Neural progenitor cell (in vitro differentiated cells): Measurements from ENCODE around the gene QRICH1. TPM values are rescaled to one million over a fixed set of nuclear protein-coding genes. Genes with fewer than 3 reads are reported as not detected.

ENCODE experiments used
- DNase-seq: peaks from one replicate; pipeline ENCODE4 v3.0.0-alpha.2; 2016; ENCODE audit warnings: low spot score
- H2AFZ ChIP-seq: fragments of 200-600 bp; sonication (generic); replicated peaks from 2 replicates; pipeline ENCODE4 v1.6.1; 2016; ENCODE audit warnings: antibody characterized with exemption
- H3F3A ChIP-seq: fragments of 200-600 bp; sonication (generic); 2 replicates; pipeline ENCODE4 v1.6.1; 2016; ENCODE audit warnings: antibody characterized with exemption, low read depth
- H3K27ac ChIP-seq: fragments of 200-600 bp; sonication (generic); 2 replicates; pipeline ENCODE4 v1.5.1; 2016; ENCODE audit warnings: mild to moderate bottlenecking
- H3K27me3 ChIP-seq: fragments of 200-600 bp; sonication (generic); 2 replicates; pipeline ENCODE4 v1.6.1; 2016; ENCODE audit warnings: mild to moderate bottlenecking, moderate library complexity
- H3K36me3 ChIP-seq: fragments of 200-600 bp; sonication (generic); 2 replicates; pipeline ENCODE4 v1.5.1; 2016
- H3K4me1 ChIP-seq: fragments of 200-600 bp; sonication (generic); 2 replicates; pipeline ENCODE4 v1.6.1; 2016; ENCODE audit warnings: mixed run types
- H3K4me2 ChIP-seq: fragments of 200-600 bp; sonication (generic); 2 replicates; pipeline ENCODE4 v1.6.1; 2016
- H3K4me3 ChIP-seq: fragments of 200-600 bp; sonication (generic); 2 replicates; pipeline ENCODE4 v1.5.1; 2016
- H3K79me2 ChIP-seq: fragments of 200-600 bp; sonication (generic); 2 replicates; pipeline ENCODE4 v1.6.1; 2016; ENCODE audit warnings: low read depth
- H3K9ac ChIP-seq: fragments of 200-600 bp; sonication (generic); 2 replicates; pipeline ENCODE4 v1.6.1; 2016
- H3K9me3 ChIP-seq: fragments of 200-600 bp; sonication (generic); 2 replicates; pipeline ENCODE4 v1.5.1; 2016; ENCODE audit warnings: low read depth
- H4K20me1 ChIP-seq: fragments of 200-600 bp; sonication (generic); 2 replicates; pipeline ENCODE4 v1.6.1; 2016; ENCODE audit warnings: low read depth
- H3K27ac Mint-ChIP-seq: 3 replicates; pipeline ENCODE4 v1.8.0; 2021; ENCODE audit warnings: mixed read lengths
- H3K27me3 Mint-ChIP-seq: 2 replicates; pipeline ENCODE4 v1.8.0; 2022; ENCODE audit warnings: low read depth, mild to moderate bottlenecking, inconsistent platforms, moderate library complexity, mixed read lengths; ENCODE audit not compliant: insufficient read depth
- H3K36me3 Mint-ChIP-seq: 3 replicates; pipeline ENCODE4 v1.8.0; 2021; ENCODE audit warnings: mixed read lengths
- H3K4me1 Mint-ChIP-seq: 3 replicates; pipeline ENCODE4 v1.8.0; 2021; ENCODE audit warnings: mixed read lengths
- H3K4me3 Mint-ChIP-seq: 3 replicates; pipeline ENCODE4 v1.8.0; 2021; ENCODE audit warnings: mild to moderate bottlenecking, moderate library complexity, mixed read lengths
- H3K9me3 Mint-ChIP-seq: 3 replicates; pipeline ENCODE4 v1.8.0; 2020; ENCODE audit warnings: mixed read lengths
- CTCF ChIP-seq: fragments of 200-600 bp; sonication (generic); IDR thresholded peaks from 2 replicates; pipeline ENCODE4 v1.5.1; 2017; ENCODE audit warnings: antibody characterized with exemption, mild to moderate bottlenecking
- EZH2 ChIP-seq: fragments of 200-600 bp; sonication (generic); IDR thresholded peaks from 2 replicates; pipeline ENCODE4 v1.6.1; 2017; ENCODE audit warnings: antibody characterized with exemption, mild to moderate bottlenecking, moderate library complexity
- EZH2phosphoT487 ChIP-seq: fragments of 200-600 bp; sonication (generic); IDR thresholded peaks from 2 replicates; pipeline ENCODE4 v1.6.1; 2017; ENCODE audit warnings: antibody characterized with exemption
- total RNA-seq: library from RNA; depleted of rRNA; stranded (reverse); fragments of >200 nt; gene quantifications from 2 replicates; pipeline ENCODE4 v1.2.3, GENCODE V29; 2015; ENCODE audit warnings: low replicate concordance

The QRICH1 gene
- total RNA-seq, 1 donor from 2014 or later = 167 TPM

- no peak for TF ChIP-seq EZH2phosphoT487
- TF ChIP-seq EZH2 = no peak
- no peak for TF ChIP-seq CTCF
These were observed 38.2 kb upstream of the QRICH1 start for GRCh38 chr3:49132073-49132436.

GRCh38 chr3:49131576-49131975, 37.7 kb upstream of the QRICH1 start:
- Histone ChIP-seq H2AFZ (no peak overlapping the region), H3K4me1 (peaks cover 4% of the 10 kb centered on the region), H3K79me2 (peaks cover 11% of the 10 kb centered on the region), H3K9me3 (no peaks in the 10 kb centered on the region), H3K9ac (no peak overlapping the region), H3F3A (peaks cover 10% of the 10 kb centered on the region), H3K27me3 (no peaks in the 10 kb centered on the region), H3K4me2 (peak overlapping the region; percentile 87), H3K36me3 (no peaks in the 10 kb centered on the region), H4K20me1 (no peaks in the 10 kb centered on the region), H3K4me3 (no peak overlapping the region), H3K27ac (no peak overlapping the region)
- Mint-ChIP-seq H3K4me1 (peaks cover 34% of the 10 kb centered on the region), H3K4me3 (peak overlapping the region; percentile 94), H3K36me3 (peaks cover 5% of the 10 kb centered on the region), H3K27me3 (peaks cover 3% of the 10 kb centered on the region), H3K9me3 (no peaks in the 10 kb centered on the region), H3K27ac (peak overlapping the region; percentile 78)
- DNase-seq = no peak
- no peak for TF ChIP-seq CTCF
- TF ChIP-seq EZH2phosphoT487 = no peak
- no peak for TF ChIP-seq EZH2

More at GRCh38 chr3:49132073-49132436, 38.2 kb upstream of the QRICH1 start:
- Mint-ChIP-seq H3K27ac (peak overlapping the region; percentile 98), H3K4me3 (peak overlapping the region; percentile 94), H3K9me3 (no peaks in the 10 kb centered on the region), H3K27me3 (peaks cover 3% of the 10 kb centered on the region), H3K36me3 (peaks cover 5% of the 10 kb centered on the region), H3K4me1 (peaks cover 34% of the 10 kb centered on the region)
- Histone ChIP-seq H2AFZ (no peak overlapping the region), H3K9ac (peak overlapping the region; percentile 37), H3K36me3 (no peaks in the 10 kb centered on the region), H3F3A (peaks cover 10% of the 10 kb centered on the region), H3K27ac (peak overlapping the region; percentile 79), H3K27me3 (no peaks in the 10 kb centered on the region), H3K4me3 (peak overlapping the region; percentile 68), H3K4me2 (peak overlapping the region; percentile 87), H3K4me1 (peaks cover 4% of the 10 kb centered on the region), H3K79me2 (peaks cover 11% of the 10 kb centered on the region), H3K9me3 (no peaks in the 10 kb centered on the region), H4K20me1 (no peaks in the 10 kb centered on the region)
- DNase-seq = no peak

DNA sequence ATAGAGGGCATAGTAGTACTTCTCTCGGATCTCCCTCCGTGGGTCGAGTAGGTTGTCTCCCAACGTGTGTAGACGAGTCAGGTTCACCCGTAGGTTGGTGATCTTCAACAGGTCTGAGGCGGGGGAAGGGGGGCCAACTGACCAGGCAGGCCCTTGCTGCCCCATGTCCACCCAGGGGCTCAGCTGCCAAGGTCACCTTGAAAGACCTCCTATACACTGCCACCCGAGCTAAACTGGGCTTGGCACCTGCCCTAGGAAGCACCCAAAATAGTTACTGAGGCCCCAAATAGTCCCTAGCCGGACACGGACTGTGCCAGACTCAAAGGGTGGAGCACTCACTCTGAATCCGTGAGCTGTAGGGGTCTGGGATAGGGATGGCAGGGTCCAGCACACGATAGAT, 37.2 kb upstream of the QRICH1 start:
- Mint-ChIP-seq H3K36me3 (peaks cover 5% of the 10 kb centered on the region), H3K9me3 (no peaks in the 10 kb centered on the region), H3K4me3 (peak overlapping the region; percentile 94), H3K27ac (no peak overlapping the region), H3K27me3 (peaks cover 1% of the 10 kb centered on the region), H3K4me1 (peaks cover 34% of the 10 kb centered on the region)
- TF ChIP-seq CTCF = no peak
- no peak for TF ChIP-seq EZH2phosphoT487
- TF ChIP-seq EZH2 = no peak
- Histone ChIP-seq H3K4me3 (no peak overlapping the region), H3K27ac (no peak overlapping the region), H2AFZ (no peak overlapping the region), H4K20me1 (no peaks in the 10 kb centered on the region), H3K4me2 (no peak overlapping the region), H3F3A (peaks cover 10% of the 10 kb centered on the region), H3K9ac (no peak overlapping the region), H3K36me3 (no peaks in the 10 kb centered on the region), H3K27me3 (no peaks in the 10 kb centered on the region), H3K4me1 (peaks cover 4% of the 10 kb centered on the region), H3K79me2 (peaks cover 11% of the 10 kb centered on the region), H3K9me3 (no peaks in the 10 kb centered on the region)
- DNase-seq = no peak
